NCI-H2107 treated with DMSO at 0.1 percent for 48 hours (cell line): Measurements from ENCODE around the gene PRKAG2.
"Not testable (repeated sequence)": the region's sequence is repeated elsewhere in the genome, so short reads cannot be mapped to it uniquely, and the experiment has no call there.

Source experiments
- DNase-seq: peaks from one replicate; lab custom pipeline; 2025; ENCODE audit not compliant: unreplicated experiment; lab: John Stamatoyannopoulos, UW

Gene PRKAG2

GRCh38 chr7:151876899-151877777 is at the start of gene PRKAG2:
PRKAG2 (minus strand) TSS chr7:151877115; CDS start chr7:151876620, 495 bp downstream.
- DNase-seq: peak; percentile 44

- DNase-seq: no peak
Observed at GRCh38 chr7:151926336-151926712, 49.4 kb upstream of the PRKAG2 start.

GRCh38 chr7:151925446-151926335 is 48.8 kb upstream of the PRKAG2 start:
- no peak for DNase-seq

DNA sequence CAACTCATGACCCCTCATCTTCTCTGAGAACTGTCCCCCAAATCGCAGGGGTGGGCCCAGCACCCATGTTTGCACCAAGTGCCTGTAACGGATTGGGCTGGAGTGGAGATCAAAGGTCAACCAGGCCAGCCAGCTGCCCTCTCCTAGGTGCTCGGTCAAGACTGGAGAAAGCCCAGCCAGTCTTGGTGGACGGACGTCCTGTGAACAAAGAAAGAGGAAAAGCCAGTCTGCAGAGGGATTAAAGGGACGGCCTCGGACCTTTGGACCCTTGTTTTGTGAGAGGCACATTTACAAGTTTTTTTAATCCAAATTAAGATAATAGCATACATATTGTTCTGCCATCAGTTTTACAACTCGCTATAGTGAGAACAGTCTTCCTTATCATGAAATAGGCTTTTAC is 47.6 kb upstream of the PRKAG2 start:
- no peak for DNase-seq

- no peak for DNase-seq
Observed at GRCh38 chr7:151924001-151924400, 47.1 kb upstream of the PRKAG2 start.

GRCh38 chr7:151923097-151923876 is 46.4 kb upstream of the PRKAG2 start:
- DNase-seq: no peak

GRCh38 chr7:151921451-151921850 is 44.5 kb upstream of the PRKAG2 start:
- DNase-seq: no peak

- DNase-seq: no peak
Observed at GRCh38 chr7:151920488-151920887, 43.6 kb upstream of the PRKAG2 start.

DNA sequence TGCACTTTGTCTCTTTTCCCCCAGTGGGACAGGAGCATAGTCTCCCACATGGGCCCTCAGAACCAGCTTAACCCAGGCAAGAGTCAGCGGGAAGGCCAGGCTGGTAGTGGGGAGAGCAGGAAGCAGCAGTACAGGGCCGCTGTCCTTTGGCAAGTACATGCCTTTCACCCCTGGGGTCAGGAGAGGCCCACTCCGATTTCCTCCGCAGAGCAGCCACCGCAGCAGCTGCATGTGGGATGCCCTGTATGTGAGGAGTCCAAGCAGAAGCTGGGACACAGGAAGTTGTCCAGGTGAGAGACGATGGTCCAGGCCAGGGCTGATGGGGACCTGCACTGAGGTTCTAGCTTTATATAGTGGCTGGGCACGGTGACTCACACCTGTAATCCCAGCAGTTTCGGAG is 42.7 kb upstream of the PRKAG2 start:
- DNase-seq: no peak

DNA sequence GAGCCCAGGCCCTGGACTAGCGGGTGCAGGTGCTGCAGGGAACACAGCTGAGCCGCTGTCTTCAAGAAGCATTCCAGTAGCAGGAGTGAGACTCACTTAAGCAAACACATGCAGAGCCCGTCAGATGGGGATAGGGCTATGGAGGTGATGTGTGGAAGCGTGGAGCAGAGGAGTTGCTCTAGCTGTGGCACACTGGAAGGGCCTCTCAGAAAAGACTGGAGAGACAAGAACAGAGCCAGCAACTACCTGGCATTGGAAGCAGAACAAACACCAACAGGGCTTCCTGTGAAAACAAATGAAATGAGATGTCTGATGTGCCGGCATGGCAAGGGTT is 41.6 kb upstream of the PRKAG2 start:
- DNase-seq: no peak

DNA sequence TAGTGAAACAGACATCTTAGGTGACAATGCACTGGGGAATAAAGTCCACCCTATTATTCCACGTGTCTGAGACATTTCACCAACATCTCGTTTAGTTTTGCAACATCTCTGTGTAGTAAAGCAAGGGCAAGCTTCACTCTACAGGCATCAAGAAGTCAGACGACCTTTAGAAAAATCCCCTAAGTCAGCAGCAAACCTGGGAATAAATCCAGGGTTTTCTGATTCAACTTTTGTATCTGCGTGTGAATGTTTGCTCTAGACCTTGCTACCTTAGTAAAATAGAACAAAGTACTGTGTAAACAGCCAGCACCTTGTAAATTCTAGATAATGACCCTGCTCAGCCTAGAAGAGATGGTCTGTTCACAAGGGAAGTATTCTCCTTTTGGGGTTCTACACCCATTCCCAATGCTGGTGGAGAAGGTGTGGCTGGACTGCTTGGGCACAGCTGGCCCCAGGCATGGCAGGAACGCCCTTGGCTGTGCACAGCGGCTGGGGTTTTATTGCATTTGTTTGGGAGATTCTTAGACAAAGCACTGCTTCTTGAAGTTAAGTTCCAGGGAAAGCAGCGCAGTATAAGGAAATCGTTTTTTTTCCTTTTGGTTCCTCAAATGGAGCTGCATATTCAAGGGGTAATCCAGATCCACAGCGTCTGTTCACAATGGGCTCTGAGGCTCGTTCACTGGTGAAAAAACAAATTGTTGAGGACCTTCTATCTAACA is 41.0 kb upstream of the PRKAG2 start:
- DNase-seq: no peak

DNA sequence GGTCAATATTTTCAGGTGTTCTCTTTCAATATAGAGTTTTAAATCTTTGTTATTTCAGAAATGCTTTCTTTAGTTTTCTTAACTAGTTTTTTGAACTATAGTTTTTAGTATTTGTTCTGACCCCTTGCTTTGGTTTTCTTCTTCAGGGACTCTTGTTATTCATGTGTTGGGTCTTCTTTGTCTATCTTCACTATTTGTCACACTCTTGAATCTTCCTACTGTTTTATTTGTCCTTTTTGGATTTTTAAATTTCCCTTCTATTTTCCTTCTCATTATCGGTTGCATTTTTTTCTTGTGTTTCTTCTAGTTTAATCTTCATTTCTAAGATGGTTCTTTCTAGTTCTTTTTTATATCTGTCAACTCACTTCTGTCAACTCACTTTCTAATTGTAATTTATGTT is 37.1 kb upstream of the PRKAG2 start:
- no peak for DNase-seq

DNA sequence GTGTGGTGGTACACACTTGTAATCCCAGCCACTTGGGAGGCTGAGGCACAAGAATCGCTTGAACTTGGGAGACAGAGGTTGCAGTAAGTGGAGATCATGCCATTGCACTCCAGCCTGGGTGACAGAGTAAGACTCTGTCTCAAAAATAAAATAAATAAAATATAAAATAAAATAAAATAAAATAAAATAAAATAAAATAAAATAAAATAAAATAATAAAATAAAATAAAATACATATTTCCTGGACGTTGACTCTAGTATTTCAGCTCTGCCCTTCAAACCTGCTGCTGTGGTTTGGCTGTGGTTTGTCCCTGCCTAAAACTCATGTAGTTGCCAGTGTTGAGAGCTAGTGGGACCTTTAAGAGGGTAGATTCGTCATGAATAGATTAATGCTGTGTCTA is 33.7 kb upstream of the PRKAG2 start:
- not testable (repeated sequence) for DNase-seq

DNA sequence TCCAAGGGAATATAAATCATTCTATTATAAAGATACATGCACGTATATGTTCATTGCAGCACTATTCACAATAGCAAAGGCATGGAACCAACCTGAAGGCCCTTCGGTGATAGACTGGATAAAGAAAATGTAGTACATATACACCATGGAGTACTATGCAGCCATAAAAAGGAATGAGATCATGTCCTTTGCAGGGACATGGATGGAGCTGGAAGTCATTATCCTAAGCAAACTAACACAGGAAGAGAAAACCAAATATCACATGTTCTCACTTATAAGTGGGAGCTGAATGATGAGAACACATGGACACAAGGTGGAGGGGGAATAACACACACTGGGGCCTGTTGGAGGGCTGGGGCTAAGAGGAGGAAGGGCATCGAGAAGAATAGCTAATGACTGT is 30.2 kb upstream of the PRKAG2 start:
- DNase-seq: not testable (repeated sequence)

DNA sequence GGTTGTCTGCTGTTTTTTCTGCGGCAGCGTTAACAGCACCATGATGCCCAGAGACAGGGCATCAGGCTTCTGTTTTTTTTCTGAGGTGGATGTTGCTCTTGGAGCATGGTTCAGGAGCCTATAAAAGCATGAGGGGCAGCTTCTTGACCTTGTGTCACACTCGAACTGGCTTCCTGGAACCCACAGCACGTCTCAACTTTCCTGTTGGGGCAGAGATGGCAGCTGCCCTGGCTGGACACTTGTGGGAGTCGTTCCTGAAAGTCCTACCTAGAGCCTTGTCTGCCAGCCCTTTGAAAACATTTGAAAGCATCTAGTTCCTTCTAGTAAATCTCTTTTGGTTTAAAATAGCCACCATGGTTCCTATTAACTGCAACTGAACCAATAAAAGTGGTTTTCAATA is 28.9 kb upstream of the PRKAG2 start:
- no peak for DNase-seq

DNA sequence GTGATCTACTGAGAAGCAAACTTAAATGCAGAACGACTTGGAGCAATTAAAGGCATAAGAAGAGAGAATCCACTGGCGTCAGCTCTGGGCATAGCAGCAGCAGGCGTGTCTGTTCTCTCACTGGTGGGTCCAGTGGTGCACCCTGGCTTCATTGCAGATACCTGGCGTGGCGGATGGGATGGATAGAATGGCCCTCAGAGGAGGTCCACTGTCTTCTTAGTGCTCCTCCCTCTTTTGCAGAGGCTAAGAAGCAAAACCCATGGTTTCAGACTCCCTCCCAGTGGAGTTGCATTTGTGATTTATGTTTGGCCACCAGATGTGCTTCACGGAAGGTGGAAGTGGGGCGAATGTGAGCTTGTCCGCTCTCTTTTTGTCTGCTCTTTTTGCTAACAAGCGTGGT is 28.4 kb upstream of the PRKAG2 start:
- DNase-seq: no peak

GRCh38 chr7:151904270-151904669 is 27.4 kb upstream of the PRKAG2 start:
- DNase-seq: no peak

DNA sequence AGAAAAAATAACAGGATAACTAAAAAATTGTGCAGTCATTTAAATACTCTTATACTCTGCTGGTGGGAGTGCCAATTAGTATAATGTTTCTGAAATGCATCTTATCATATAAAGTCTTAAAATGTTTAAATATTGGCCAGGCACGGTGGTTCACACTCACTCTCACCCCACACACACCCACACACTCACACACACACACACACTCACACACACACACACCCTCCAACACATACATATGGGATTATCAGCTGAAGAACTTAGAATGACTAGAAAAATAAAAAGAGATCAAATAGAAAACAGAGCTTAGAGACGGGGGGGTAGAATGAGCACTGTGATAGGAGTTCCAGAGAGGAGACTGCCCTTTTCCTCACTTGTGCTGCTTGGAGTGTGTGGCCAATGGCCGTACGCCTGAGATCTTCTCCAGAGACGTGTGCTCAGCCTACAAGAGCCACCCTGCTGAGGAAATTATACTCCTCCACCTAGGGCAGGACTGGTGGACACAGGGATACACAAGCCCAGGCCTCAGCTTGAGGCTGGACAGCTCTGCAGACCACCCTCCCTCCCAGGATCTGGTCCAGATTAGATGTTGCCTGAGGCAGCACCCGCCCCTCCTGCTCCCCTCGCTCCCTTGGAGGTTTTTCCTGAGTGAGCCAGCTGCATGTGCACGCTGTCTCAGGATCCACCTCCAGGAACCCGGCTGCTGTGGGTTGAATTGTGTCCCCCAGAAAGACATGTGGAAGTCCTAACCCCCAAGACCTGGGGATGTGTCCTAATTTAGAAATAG is 26.5 kb upstream of the PRKAG2 start:
- no peak for DNase-seq

GRCh38 chr7:151902311-151902710 is 25.4 kb upstream of the PRKAG2 start:
- no peak for DNase-seq

- DNase-seq: no peak
Observed at GRCh38 chr7:151901828-151902227, 24.9 kb upstream of the PRKAG2 start.
